HG03565 (cell line): Measurements from ENCODE around the gene B9D2.
"Not testable (repeated sequence)": the region's sequence is repeated elsewhere in the genome, so short reads cannot be mapped to it uniquely, and the experiment has no call there.

Source experiments
- ATAC-seq: cut with Tn5 transposase; IDR thresholded peaks from one replicate; pipeline ENCODE4 v1.9.1; 2021; ENCODE audit warnings: mild to moderate bottlenecking, moderate library complexity; ENCODE audit not compliant: unreplicated experiment

Gene B9D2

GRCh38 chr19:41391618-41392017, 27.7 kb upstream of the B9D2 start:
- ATAC-seq: no peak

GRCh38 chr19:41386442-41386841, 22.5 kb upstream of the B9D2 start:
- ATAC-seq: no peak

- no peak for ATAC-seq
These were observed 20.4 kb upstream of the B9D2 start for GRCh38 chr19:41384351-41384750.

GRCh38 chr19:41381536-41381935, 17.6 kb upstream of the B9D2 start:
- not testable (repeated sequence) for ATAC-seq

GRCh38 chr19:41377977-41378709, 14.2 kb upstream of the B9D2 start:
- no peak for ATAC-seq

- ATAC-seq: no peak
These were observed 13.0 kb upstream of the B9D2 start for GRCh38 chr19:41376998-41377365.

GRCh38 chr19:41376241-41376997, 12.5 kb upstream of the B9D2 start, which contains the start of gene TMEM91:
TMEM91 (plus strand) TSS chr19:41376533; CDS start chr19:41378310, 1,777 bp downstream.
- no peak for ATAC-seq

GRCh38 chr19:41373993-41374392, 10.0 kb upstream of the B9D2 start:
- ATAC-seq: no peak

GRCh38 chr19:41372501-41372900, 8.6 kb upstream of the B9D2 start:
- ATAC-seq: no peak

- ATAC-seq: no peak
These were observed 7.6 kb upstream of the B9D2 start for GRCh38 chr19:41371541-41371940.

- not testable (repeated sequence) for ATAC-seq
These were observed 7.2 kb upstream of the B9D2 start for GRCh38 chr19:41371119-41371518.

- no peak for ATAC-seq
These were observed 5.8 kb upstream of the B9D2 start for GRCh38 chr19:41369769-41370168.

- ATAC-seq: no peak
These were observed 3.9 kb upstream of the B9D2 start for GRCh38 chr19:41367848-41368301.

- no peak for ATAC-seq
These were observed 2.1 kb upstream of the B9D2 start for GRCh38 chr19:41366089-41366488.

- ATAC-seq: no peak
These were observed 809 bp upstream of the B9D2 start for GRCh38 chr19:41364524-41365391.

GRCh38 chr19:41363371-41363752, 587 bp downstream of the B9D2 start:
- ATAC-seq: no peak

GRCh38 chr19:41362143-41362847, 1.7 kb downstream of the B9D2 start:
- ATAC-seq: no peak

GRCh38 chr19:41359741-41360140, 4.2 kb downstream of the B9D2 start:
- no peak for ATAC-seq

- ATAC-seq: no peak
These were observed 6.2 kb downstream of the B9D2 start for GRCh38 chr19:41357746-41358145.

- no peak for ATAC-seq
These were observed 6.8 kb downstream of the B9D2 start for GRCh38 chr19:41356984-41357739.
